OCI-LY7 (cell line): Measurements from ENCODE around the gene CCR3.

Source experiments
- CTCF ChIP-seq: fragments of 200-600 bp; sonication (generic); conservative IDR thresholded peaks from 2 replicates; pipeline ENCODE4 v1.5.1; 2014; ENCODE audit warnings: mild to moderate bottlenecking, antibody characterized with exemption, low read length, moderate library complexity, mixed read lengths
- EZH2phosphoT487 ChIP-seq: fragments of 200-600 bp; sonication (generic); IDR thresholded peaks from 2 replicates; pipeline ENCODE4 v1.6.1; 2018; ENCODE audit warnings: low read depth, borderline replicate concordance, mild to moderate bottlenecking, mixed run types, antibody characterized with exemption, low read length, moderate library complexity, mixed read lengths

GRCh38 chr3:46301122-46301835 is 59.0 kb downstream of the CCR3 start:
- TF ChIP-seq CTCF (no peak), EZH2phosphoT487 (no peak)
